Left lung (tissue), 10 donors: Measurements from ENCODE around the gene PRSS56. TPM values are rescaled to one million over a fixed set of nuclear protein-coding genes. Genes with fewer than 3 reads are reported as not detected.
A peak's percentile ranks its signal among the peaks of the same experiment; 100 is the strongest.

Experiments
- ATAC-seq: fragments of 200-7000 bp; cut with Tn5 transposase; one replicate; pipeline ENCODE4 v1.9.1; 2020; ENCODE audit warnings: moderate library complexity
- DNase-seq, 4 donors: peaks; one replicate each; pipeline ENCODE4 v3.0.0-alpha.2; 2013 to 2020
- H3K27ac ChIP-seq, 2 donors: fragments of 200-600 bp; sonication (generic) in 1 of 2; one replicate each; pipeline versions ENCODE4 v1.5.0 to v1.8.0; 2020 to 2021
- H3K27me3 ChIP-seq, 2 donors: fragments of 200-600 bp; sonication (generic) in 1 of 2; one replicate each; pipeline versions ENCODE4 v1.5.0 to v1.8.0; 2020 to 2021
- H3K36me3 ChIP-seq, 2 donors: fragments of 200-600 bp; sonication (generic) in 1 of 2; one replicate each; pipeline versions ENCODE4 v1.5.0 to v1.8.0; 2020 to 2021
- H3K4me1 ChIP-seq, 2 donors: fragments of 200-600 bp; one replicate each; pipeline ENCODE4 v1.8.0; 2021
- H3K4me3 ChIP-seq, 2 donors: fragments of 200-600 bp; sonication (generic) in 1 of 2; one replicate each; pipeline versions ENCODE4 v1.5.0 to v1.8.0; 2020 to 2021; ENCODE audit warnings: mild to moderate bottlenecking in 1 of 2
- H3K9me3 ChIP-seq, 2 donors: fragments of 200-600 bp; sonication (generic) in 1 of 2; one replicate each; pipeline versions ENCODE4 v1.5.0 to v1.8.0; 2020 to 2021
- intact Hi-C, 2 donors: fragments of 100-400 bp; cut with DNase I; formaldehyde crosslinking; loops; one replicate each; pipeline versions ENCODE4 v1.11.2 to v1.14.2; 2022
- polyA plus RNA-seq, 6 donors: library from polyadenylated mRNA; unstranded; fragments of 120-200 nt; gene quantifications; one replicate each; pipeline ENCODE4 v1.2.1, GENCODE V29; 2013; ENCODE audit not compliant: insufficient read length in 6 of 6
- total RNA-seq, 2 donors: library from RNA; stranded (reverse); fragmentation: NEBNext Ultra II Directional; extraction: Animal tissue kit (Norgen Biotek cat#: 25700); gene quantifications; one replicate each; pipeline ENCODE4 v1.2.1, GENCODE V29; 2021
- TF ChIP-seq, protein P1 (sequence below), 2 donors: fragments of 200-600 bp; sonication (generic) in 1 of 2; IDR thresholded peaks; one replicate each; pipeline versions ENCODE4 v1.5.0 to v1.8.0; 2021; ENCODE audit warnings: antibody characterized with exemption in 2 of 2
- donor health status: DM: no; HTN: yes; CAD: no.
- donor health status: DM: no; HTN: no; CAD: no.

Gene PRSS56
- total and polyA plus RNA-seq, 8 donors, result not detected

GRCh38 chr2:232518844-232519243 lies 1.3 kb upstream of the PRSS56 start:
- intact Hi-C loops, result no loop called here
- Histone ChIP-seq H3K27me3 (peaks cover 22 to 54% of the 10 kb centered on the region in 2 donors), H3K9me3 (no peaks in the 10 kb centered on the region), H3K4me1 (peaks cover 9 to 21% of the 10 kb centered on the region in 2 donors), H3K36me3 (no peaks in the 10 kb centered on the region), H3K27ac (no peak overlapping the region), H3K4me3 (no peak overlapping the region)
- DNase-seq (no peak), ATAC-seq (no peak)
- TF ChIP-seq, protein P1, sequence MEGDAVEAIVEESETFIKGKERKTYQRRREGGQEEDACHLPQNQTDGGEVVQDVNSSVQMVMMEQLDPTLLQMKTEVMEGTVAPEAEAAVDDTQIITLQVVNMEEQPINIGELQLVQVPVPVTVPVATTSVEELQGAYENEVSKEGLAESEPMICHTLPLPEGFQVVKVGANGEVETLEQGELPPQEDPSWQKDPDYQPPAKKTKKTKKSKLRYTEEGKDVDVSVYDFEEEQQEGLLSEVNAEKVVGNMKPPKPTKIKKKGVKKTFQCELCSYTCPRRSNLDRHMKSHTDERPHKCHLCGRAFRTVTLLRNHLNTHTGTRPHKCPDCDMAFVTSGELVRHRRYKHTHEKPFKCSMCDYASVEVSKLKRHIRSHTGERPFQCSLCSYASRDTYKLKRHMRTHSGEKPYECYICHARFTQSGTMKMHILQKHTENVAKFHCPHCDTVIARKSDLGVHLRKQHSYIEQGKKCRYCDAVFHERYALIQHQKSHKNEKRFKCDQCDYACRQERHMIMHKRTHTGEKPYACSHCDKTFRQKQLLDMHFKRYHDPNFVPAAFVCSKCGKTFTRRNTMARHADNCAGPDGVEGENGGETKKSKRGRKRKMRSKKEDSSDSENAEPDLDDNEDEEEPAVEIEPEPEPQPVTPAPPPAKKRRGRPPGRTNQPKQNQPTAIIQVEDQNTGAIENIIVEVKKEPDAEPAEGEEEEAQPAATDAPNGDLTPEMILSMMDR (IDR thresholded peaks at IDR 0.05), result no peak

DNA sequence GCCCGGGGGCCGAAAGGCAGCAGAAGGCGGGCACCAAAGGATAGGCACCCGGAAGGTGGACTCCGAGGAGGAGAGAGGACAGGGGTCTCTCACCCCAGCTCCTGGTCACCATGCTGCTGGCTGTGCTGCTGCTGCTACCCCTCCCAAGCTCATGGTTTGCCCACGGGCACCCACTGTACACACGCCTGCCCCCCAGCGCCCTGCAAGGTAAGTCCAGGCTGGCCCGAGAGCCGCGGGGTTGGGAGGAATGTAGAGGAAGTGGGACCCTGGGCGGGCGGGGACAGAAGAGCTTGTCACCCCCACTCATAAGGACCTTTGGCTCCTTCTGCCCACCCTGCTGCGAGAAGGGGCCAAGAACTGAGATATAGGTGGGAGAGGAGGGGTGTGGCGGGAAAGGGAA lies 301 bp downstream of the PRSS56 start:
- ATAC-seq, result no peak
- no peaks in the 10 kb centered on the region for H3K9me3 ChIP-seq

GRCh38 chr2:232521098-232521497 lies 910 bp downstream of the PRSS56 start:
- TF ChIP-seq, protein P1 (IDR thresholded peaks at IDR 0.05), result no peak
- H3K27ac ChIP-seq, result no peak overlapping the region
- ATAC-seq (no peak), DNase-seq (no peak)
- intact Hi-C loops, result loop anchor here in 1 of 2 donors (5.0 to 10.0 kb wide), 2 partner anchors 69 to 616 kb away; no protein-coding TSS in a partner anchor
- H3K4me3 ChIP-seq, result no peak overlapping the region
- no peaks in the 10 kb centered on the region for H3K9me3 ChIP-seq
- peaks cover 12 to 28% of the 10 kb centered on the region in 2 donors for H3K4me1 ChIP-seq
- H3K27me3 ChIP-seq, result peaks cover 40 to 76% of the 10 kb centered on the region in 2 donors
- no peaks in the 10 kb centered on the region for H3K36me3 ChIP-seq

More for the DNA sequence above, 301 bp downstream of the PRSS56 start:
- Histone ChIP-seq H3K27ac (no peak overlapping the region), H3K4me1 (peaks cover 12 to 28% of the 10 kb centered on the region in 2 donors), H3K4me3 (no peak overlapping the region), H3K27me3 (peaks cover 39 to 70% of the 10 kb centered on the region in 2 donors), H3K36me3 (no peaks in the 10 kb centered on the region)
- TF ChIP-seq, protein P1 (IDR thresholded peaks at IDR 0.05), result no peak
- no peak for DNase-seq
- intact Hi-C loops, result loop anchor here in 1 of 2 donors (5.0 to 10.0 kb wide), 2 partner anchors 68 to 616 kb away; no protein-coding TSS in a partner anchor

GRCh38 chr2:232521959-232522622 lies 1.9 kb downstream of the PRSS56 start:
- H3K4me3 ChIP-seq, result no peak overlapping the region
- H3K27me3 ChIP-seq, result peaks cover 45 to 85% of the 10 kb centered on the region in 2 donors
- no peaks in the 10 kb centered on the region for H3K9me3 ChIP-seq
- H3K36me3 ChIP-seq, result no peaks in the 10 kb centered on the region
- DNase-seq, result peak in 2 of 4 donors; percentile 50 to 93
- intact Hi-C loops, result loop anchor here in 1 of 2 donors (5.0 to 10.0 kb wide), 2 partner anchors 70 to 617 kb away; no protein-coding TSS in a partner anchor
- no peak overlapping the region for H3K27ac ChIP-seq
- H3K4me1 ChIP-seq, result peaks cover 12 to 28% of the 10 kb centered on the region in 2 donors
- peak; percentile 81 for ATAC-seq
- TF ChIP-seq, protein P1 (IDR thresholded peaks at IDR 0.05), result peak; percentile 87 to 95

DNA sequence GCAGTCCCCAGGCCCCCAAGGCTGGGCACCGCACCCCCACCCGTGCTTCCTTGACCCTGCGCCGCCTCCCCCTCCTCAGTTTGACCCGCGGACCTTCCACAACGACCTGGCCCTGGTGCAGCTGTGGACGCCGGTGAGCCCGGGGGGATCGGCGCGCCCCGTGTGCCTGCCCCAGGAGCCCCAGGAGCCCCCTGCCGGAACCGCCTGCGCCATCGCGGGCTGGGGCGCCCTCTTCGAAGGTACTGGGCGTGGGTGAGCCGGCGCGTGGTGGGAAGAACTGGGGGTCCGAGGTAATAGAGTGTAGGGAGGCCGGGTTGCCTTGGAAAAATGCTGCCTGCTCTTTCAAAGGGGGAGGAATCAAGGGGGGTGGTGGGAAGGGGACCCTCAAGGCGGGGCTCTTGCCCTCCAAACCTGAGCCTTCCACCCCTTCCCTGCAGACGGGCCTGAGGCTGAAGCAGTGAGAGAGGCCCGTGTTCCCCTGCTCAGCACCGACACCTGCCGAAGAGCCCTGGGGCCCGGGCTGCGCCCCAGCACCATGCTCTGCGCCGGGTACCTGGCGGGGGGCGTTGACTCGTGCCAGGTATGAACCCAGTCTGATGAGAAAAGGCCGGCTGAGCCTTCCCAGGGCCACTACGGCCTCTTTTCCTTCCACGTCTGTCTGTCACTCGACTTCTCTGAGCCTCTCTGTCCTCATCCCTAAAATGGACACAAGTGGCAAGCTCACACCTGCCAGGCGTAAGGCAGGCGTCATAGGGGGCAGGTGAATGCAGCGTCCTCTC lies 2.6 kb downstream of the PRSS56 start:
- TF ChIP-seq, protein P1 (IDR thresholded peaks at IDR 0.05), result no peak
- no peak overlapping the region for H3K4me3 ChIP-seq
- H3K36me3 ChIP-seq, result no peaks in the 10 kb centered on the region
- peaks cover 12 to 28% of the 10 kb centered on the region in 2 donors for H3K4me1 ChIP-seq
- ATAC-seq, result no peak
- intact Hi-C loops, result loop anchor here in 1 of 2 donors (5.0 to 10.0 kb wide), 2 partner anchors 71 to 618 kb away; no protein-coding TSS in a partner anchor
- peaks cover 45 to 92% of the 10 kb centered on the region in 2 donors for H3K27me3 ChIP-seq
- no peak for DNase-seq
- no peaks in the 10 kb centered on the region for H3K9me3 ChIP-seq
- no peak overlapping the region for H3K27ac ChIP-seq
